Endothelial cell (in vitro differentiated cells): ENCODE data around the gene FRMD4A. TPM values are rescaled to one million over a fixed set of nuclear protein-coding genes. Genes with fewer than 3 reads are reported as not detected.

Experiments
- DNase-seq: peaks from one replicate; pipeline ENCODE4 v3.0.0; 2021; ENCODE audit warnings: low spot score
- H3K27ac Mint-ChIP-seq: one replicate; pipeline ENCODE4 v1.8.0; 2021; ENCODE audit warnings: mixed read lengths, inconsistent platforms; ENCODE audit not compliant: unreplicated experiment
- H3K27me3 Mint-ChIP-seq: one replicate; pipeline ENCODE4 v1.8.0; 2021; ENCODE audit warnings: mild to moderate bottlenecking, moderate library complexity, mixed read lengths, inconsistent platforms; ENCODE audit not compliant: unreplicated experiment
- H3K36me3 Mint-ChIP-seq: one replicate; pipeline ENCODE4 v1.8.0; 2021; ENCODE audit warnings: mild to moderate bottlenecking, low read depth, mixed read lengths, inconsistent platforms; ENCODE audit not compliant: unreplicated experiment
- H3K4me1 Mint-ChIP-seq: one replicate; pipeline ENCODE4 v1.8.0; 2021; ENCODE audit warnings: mild to moderate bottlenecking, mixed read lengths, inconsistent platforms; ENCODE audit not compliant: unreplicated experiment
- H3K4me3 Mint-ChIP-seq: one replicate; pipeline ENCODE4 v1.8.0; 2021; ENCODE audit warnings: mild to moderate bottlenecking, mixed read lengths, inconsistent platforms; ENCODE audit not compliant: unreplicated experiment
- H3K9me3 Mint-ChIP-seq: one replicate; pipeline ENCODE4 v1.8.0; 2021; ENCODE audit warnings: mixed read lengths, inconsistent platforms; ENCODE audit not compliant: unreplicated experiment
- total RNA-seq: library from RNA; stranded (reverse); fragmentation: NEBNext Ultra II Directional; extraction: Animal tissue kit (Norgen Biotek cat#: 25700); gene quantifications from one replicate; pipeline ENCODE4 v1.2.1, GENCODE V29; 2021; ENCODE audit not compliant: unreplicated experiment
- TF ChIP-seq, protein P1 (sequence below): fragments of 200-600 bp; sonication (generic); IDR thresholded peaks from one replicate; pipeline ENCODE4 v1.5.0; 2021; ENCODE audit warnings: antibody characterized with exemption; ENCODE audit not compliant: unreplicated experiment

FRMD4A gene
- total RNA-seq, 1 donor from 2014 or later, result 68.9 TPM

DNA sequence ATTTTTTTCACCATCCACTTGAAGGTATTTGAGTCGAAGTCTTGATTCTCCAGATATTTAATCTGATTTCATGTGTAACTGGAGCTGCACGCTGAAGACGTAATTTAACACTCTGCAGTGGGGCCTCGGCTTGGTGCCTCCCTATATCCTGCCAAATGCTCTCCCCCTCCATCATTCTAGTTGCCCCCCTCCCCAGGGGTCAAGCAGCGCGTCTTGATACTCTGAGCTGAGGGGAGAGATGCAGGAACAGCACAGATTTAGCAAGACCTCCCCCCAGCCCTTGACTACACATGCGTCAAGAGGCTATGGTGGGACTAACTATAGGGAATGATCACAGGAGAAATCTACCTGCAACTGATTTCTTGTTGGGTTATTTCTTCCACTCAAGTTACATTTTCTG is 658.2 kb downstream of the FRMD4A start:
- H3K4me1 Mint-ChIP-seq, result peaks cover 42% of the 10 kb centered on the region
- DNase-seq, result no peak
- TF ChIP-seq, protein P1, sequence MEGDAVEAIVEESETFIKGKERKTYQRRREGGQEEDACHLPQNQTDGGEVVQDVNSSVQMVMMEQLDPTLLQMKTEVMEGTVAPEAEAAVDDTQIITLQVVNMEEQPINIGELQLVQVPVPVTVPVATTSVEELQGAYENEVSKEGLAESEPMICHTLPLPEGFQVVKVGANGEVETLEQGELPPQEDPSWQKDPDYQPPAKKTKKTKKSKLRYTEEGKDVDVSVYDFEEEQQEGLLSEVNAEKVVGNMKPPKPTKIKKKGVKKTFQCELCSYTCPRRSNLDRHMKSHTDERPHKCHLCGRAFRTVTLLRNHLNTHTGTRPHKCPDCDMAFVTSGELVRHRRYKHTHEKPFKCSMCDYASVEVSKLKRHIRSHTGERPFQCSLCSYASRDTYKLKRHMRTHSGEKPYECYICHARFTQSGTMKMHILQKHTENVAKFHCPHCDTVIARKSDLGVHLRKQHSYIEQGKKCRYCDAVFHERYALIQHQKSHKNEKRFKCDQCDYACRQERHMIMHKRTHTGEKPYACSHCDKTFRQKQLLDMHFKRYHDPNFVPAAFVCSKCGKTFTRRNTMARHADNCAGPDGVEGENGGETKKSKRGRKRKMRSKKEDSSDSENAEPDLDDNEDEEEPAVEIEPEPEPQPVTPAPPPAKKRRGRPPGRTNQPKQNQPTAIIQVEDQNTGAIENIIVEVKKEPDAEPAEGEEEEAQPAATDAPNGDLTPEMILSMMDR, result no peak
- H3K9me3 Mint-ChIP-seq, result no peaks in the 10 kb centered on the region
- H3K36me3 Mint-ChIP-seq, result peaks cover 56% of the 10 kb centered on the region
- H3K27me3 Mint-ChIP-seq, result peaks cover 4% of the 10 kb centered on the region
- no peak overlapping the region for H3K27ac Mint-ChIP-seq
- H3K4me3 Mint-ChIP-seq, result no peak overlapping the region

DNA sequence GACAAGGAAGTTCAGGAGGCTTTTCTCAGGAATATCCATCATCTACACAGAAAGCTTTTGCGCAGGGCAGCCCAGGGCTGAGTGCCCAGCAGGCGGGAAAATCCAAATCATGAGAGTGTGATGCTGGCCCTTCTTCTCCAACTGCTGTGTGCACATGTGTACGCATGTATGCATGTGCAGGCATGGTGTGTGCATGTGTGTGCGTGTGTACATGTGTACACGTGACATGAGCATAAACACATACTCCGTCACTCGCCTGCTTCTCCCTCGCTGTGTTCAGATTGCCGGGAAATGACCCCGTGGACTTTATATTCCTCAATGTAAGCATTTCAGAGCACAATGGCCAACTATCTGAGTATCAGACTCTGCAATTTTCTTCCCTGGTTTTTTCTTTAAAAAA is 658.8 kb downstream of the FRMD4A start:
- peaks cover 42% of the 10 kb centered on the region for H3K4me1 Mint-ChIP-seq
- no peak overlapping the region for H3K27ac Mint-ChIP-seq
- TF ChIP-seq, protein P1, result no peak
- DNase-seq, result no peak
- H3K4me3 Mint-ChIP-seq, result no peak overlapping the region
- peaks cover 53% of the 10 kb centered on the region for H3K36me3 Mint-ChIP-seq
- H3K9me3 Mint-ChIP-seq, result no peaks in the 10 kb centered on the region
- peaks cover 4% of the 10 kb centered on the region for H3K27me3 Mint-ChIP-seq

DNA sequence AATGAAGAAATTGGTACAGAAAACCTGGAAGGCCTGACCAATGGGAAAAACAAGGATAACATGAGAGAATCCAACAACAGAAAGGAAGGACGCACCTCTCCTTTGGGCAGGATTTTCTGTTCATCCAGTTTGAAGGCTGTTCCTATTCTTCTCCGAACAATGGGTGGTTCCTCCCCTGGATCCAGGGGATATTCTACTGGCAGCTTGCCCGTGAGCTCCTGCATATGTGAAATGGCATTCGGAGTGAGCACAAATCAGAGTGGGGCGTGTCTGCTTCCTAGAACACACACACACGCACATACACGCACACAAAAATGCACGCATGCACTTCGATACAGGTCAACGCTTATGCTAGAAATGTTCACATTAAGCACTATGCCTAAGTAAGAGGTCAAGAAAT is 660.4 kb downstream of the FRMD4A start:
- no peak for DNase-seq
- no peak overlapping the region for H3K27ac Mint-ChIP-seq
- H3K36me3 Mint-ChIP-seq, result peaks cover 54% of the 10 kb centered on the region
- H3K9me3 Mint-ChIP-seq, result no peaks in the 10 kb centered on the region
- peaks cover 42% of the 10 kb centered on the region for H3K4me1 Mint-ChIP-seq
- peaks cover 4% of the 10 kb centered on the region for H3K27me3 Mint-ChIP-seq
- TF ChIP-seq, protein P1, result no peak
- no peak overlapping the region for H3K4me3 Mint-ChIP-seq

DNA sequence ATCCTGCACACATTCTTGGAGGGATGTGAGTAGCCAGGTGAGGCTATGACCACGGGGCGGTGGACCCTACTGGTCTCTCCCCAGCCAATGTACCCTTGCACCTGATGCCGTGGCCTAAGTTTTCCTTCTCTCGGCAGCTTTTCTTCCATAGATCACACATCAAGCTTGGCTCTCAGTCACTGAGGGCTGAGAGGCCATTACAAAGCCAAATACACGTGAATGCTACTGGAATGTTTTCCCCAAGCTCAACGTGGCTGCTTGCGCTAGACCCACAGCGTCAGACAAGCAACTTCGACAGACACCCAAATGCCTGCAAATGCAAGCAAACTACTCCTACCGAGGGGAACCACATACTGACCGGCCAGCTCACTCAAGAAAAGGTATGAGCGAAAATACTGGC is 660.8 kb downstream of the FRMD4A start:
- Mint-ChIP-seq H3K4me1 (peaks cover 40% of the 10 kb centered on the region), H3K27ac (no peak overlapping the region), H3K36me3 (peaks cover 54% of the 10 kb centered on the region), H3K9me3 (no peaks in the 10 kb centered on the region), H3K27me3 (peaks cover 4% of the 10 kb centered on the region), H3K4me3 (peak overlapping the region; percentile 53)
- TF ChIP-seq, protein P1, result no peak
- DNase-seq, result no peak

DNA sequence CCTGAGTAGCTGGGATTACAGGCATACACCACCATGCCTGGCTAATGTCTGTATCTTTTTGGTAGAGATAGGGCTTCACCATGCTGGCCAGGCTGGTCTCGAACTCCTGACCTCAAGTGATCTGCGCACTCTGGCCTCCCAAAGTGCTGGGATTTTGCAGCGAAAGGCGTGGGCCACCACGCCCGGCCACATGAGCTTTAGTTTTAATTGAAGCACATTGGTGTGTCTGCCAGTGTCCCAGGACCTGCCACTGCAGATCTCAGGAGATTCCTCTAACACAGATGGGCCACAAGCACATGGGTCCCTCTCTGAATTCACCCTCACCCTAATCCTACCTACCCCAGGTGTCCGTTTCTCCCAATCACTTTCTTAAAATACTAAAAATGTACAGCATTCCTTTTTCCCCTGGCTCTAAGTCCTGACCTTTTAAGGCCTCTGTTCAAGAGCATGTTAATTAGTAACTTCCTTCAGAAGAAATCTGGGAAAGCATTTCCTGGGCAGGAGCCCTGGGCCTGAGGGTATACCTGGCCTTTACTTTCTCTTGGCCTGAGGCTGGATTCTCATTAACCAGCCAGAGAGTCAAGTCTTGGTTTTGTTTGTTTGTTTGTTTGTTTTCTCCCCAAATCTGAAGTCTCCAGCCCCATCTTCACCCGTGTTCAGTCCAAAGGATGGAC is 661.4 kb downstream of the FRMD4A start:
- Mint-ChIP-seq H3K9me3 (no peaks in the 10 kb centered on the region), H3K36me3 (peaks cover 50% of the 10 kb centered on the region), H3K4me3 (peak overlapping the region; percentile 53), H3K27me3 (peaks cover 4% of the 10 kb centered on the region), H3K4me1 (peaks cover 34% of the 10 kb centered on the region), H3K27ac (no peak overlapping the region)
- TF ChIP-seq, protein P1, result no peak
- DNase-seq, result no peak
